GM18870 (cell line): ENCODE measurements around the gene LHFPL2.

Source experiments
- ATAC-seq: cut with Tn5 transposase; IDR thresholded peaks from one replicate; pipeline ENCODE4 v1.9.1; 2021; ENCODE audit warnings: moderate library complexity; ENCODE audit not compliant: unreplicated experiment

LHFPL2 gene

GRCh38 chr5:78570646-78571045 lies 77.9 kb downstream of the LHFPL2 start:
- no peak for ATAC-seq

- ATAC-seq, result no peak
Measured at GRCh38 chr5:78569441-78569840, 79.1 kb downstream of the LHFPL2 start.

- no peak for ATAC-seq
Measured at GRCh38 chr5:78568676-78569075, 79.9 kb downstream of the LHFPL2 start.

- ATAC-seq, result no peak
Measured at GRCh38 chr5:78568212-78568611, 80.4 kb downstream of the LHFPL2 start.

- ATAC-seq, result no peak
Measured at GRCh38 chr5:78567617-78568016, 81.0 kb downstream of the LHFPL2 start.

- ATAC-seq, result no peak
Measured at GRCh38 chr5:78566747-78567425, 81.7 kb downstream of the LHFPL2 start.

GRCh38 chr5:78565395-78565794 lies 83.2 kb downstream of the LHFPL2 start:
- no peak for ATAC-seq

GRCh38 chr5:78563621-78564020 lies 85.0 kb downstream of the LHFPL2 start:
- ATAC-seq, result no peak

GRCh38 chr5:78562714-78563330 lies 85.8 kb downstream of the LHFPL2 start:
- no peak for ATAC-seq

GRCh38 chr5:78562001-78562400 lies 86.6 kb downstream of the LHFPL2 start:
- ATAC-seq, result no peak

GRCh38 chr5:78561261-78561660 lies 87.3 kb downstream of the LHFPL2 start:
- no peak for ATAC-seq

GRCh38 chr5:78560000-78560855 lies 88.3 kb downstream of the LHFPL2 start:
- no peak for ATAC-seq

GRCh38 chr5:78557601-78558000 lies 91.0 kb downstream of the LHFPL2 start:
- ATAC-seq, result no peak

- ATAC-seq, result no peak
Measured at GRCh38 chr5:78555870-78556269, 92.7 kb downstream of the LHFPL2 start.

GRCh38 chr5:78554670-78555069 lies 93.9 kb downstream of the LHFPL2 start:
- no peak for ATAC-seq

- ATAC-seq, result no peak
Measured at GRCh38 chr5:78553580-78554353, 94.8 kb downstream of the LHFPL2 start.

GRCh38 chr5:78552729-78553342 lies 95.7 kb downstream of the LHFPL2 start:
- ATAC-seq, result no peak

- ATAC-seq, result no peak
Measured at GRCh38 chr5:78550891-78551290, 97.7 kb downstream of the LHFPL2 start.

- ATAC-seq, result no peak
Measured at GRCh38 chr5:78549043-78549442, 99.5 kb downstream of the LHFPL2 start.

GRCh38 chr5:78547731-78548615 lies 100.6 kb downstream of the LHFPL2 start:
- no peak for ATAC-seq
